Measurements from ENCODE around the gene CAMTA1.

The CAMTA1 gene

DNA sequence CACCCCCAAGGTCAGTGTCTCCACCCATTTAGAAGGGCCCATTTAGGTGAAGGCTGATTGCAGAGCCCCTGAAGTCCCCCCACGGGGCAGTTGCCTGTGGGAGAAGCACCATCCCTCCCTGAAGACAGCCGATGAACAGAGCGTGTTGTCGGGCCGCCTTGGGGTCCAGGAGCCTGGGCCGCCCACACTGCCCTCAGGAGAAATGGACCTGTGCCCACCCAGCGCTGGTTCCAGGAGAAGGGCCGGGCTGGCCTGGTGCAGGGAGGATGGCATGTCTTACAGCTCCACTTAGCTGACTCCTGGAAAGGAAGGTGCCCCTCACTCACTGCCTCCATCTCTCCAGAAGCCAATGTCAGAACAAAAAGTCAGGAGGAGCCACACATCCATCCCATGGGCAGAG, 733.2 kb downstream of the CAMTA1 start:
- DNase-seq (ENCODE audit: low read depth in 1 of 2, low spot score in 1 of 2), result no peak

DNA sequence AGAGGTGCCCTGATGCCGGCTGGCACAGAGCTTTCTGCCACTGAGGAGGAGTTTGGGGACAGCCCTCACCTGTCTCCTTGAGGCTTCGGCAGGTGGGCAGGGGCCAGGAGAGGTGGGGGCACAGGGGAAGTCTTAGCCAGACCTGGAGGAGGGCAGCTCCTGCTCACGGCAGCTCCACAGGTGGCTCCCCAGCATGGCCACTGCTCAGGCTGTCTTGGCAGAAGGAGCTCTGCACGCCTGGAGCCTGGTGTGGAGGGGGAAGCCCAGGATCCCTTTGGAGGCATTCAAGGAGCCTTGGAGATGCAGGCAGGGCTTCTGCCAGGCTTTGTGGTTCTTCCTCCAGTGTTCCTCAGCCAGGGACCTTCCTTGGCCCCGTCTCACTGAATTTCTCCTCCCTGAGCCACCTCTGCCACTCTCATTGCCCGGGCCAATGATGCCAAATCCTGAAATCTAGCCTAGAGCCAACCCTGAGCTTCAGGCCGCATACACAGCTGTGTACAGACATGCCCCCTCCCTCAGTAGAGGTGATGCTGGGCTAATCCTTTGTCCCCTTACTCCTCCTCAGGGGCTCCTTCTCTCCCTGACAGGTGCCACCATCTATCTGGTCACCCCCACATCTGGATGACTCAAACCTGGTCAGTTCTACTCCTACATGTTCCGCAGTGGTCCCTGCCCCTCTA, 734.1 kb downstream of the CAMTA1 start:
- DNase-seq (ENCODE audit: low read depth in 1 of 2, low spot score in 1 of 2), result no peak

DNA sequence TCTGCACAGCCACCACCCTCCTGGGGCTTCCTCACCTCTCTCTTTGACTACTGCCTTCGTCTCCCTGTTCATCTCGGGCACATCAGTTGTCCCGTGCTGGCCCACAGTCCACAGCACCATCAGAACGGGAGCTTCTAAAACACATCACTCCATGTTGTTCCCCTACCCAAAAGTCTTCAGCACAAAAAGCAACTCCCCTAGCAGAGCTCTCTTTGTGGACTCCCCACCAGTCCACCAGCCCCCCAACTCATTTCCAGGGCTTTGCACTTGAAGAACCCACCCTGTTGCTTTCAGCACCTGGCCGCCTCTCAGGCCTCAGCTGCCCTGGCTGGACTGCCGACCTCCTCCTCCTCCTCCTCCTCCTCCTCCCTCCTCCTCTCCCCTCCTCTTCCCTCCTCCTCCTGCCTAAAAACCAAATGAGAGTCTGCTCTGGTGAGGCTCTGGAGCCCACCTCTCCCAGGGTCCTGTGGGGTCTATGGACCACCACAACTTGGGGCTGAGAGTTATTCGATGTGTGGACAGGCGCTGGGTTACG, 734.7 kb downstream of the CAMTA1 start:
- DNase-seq (ENCODE audit: low read depth in 1 of 2, low spot score in 1 of 2), result no peak

DNA sequence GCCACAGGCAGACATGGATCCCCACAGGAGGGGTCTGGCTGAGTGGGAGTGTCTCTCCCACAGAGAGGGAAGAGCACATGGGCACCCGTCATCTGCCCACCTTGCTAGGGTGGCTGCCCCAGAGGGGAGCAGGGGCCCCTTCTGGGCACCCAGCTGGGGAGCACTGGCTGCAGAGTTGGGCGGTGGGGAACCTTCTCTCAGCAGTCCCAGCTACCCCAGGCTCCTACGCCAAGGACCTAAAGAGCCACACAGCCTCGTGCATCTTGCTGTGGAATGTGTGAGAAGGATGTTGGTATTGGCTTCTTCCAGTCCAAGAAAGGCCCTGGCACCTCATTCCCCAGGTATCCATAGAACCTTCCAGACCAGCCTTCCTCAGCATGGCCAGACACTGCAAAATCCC, 735.2 kb downstream of the CAMTA1 start:
- DNase-seq (ENCODE audit: low read depth in 1 of 2, low spot score in 1 of 2), result no peak

- no peak for DNase-seq (ENCODE audit: low read depth in 1 of 2, low spot score in 1 of 2)
Observed at GRCh38 chr1:7524341-7525337, 739.4 kb downstream of the CAMTA1 start.

DNA sequence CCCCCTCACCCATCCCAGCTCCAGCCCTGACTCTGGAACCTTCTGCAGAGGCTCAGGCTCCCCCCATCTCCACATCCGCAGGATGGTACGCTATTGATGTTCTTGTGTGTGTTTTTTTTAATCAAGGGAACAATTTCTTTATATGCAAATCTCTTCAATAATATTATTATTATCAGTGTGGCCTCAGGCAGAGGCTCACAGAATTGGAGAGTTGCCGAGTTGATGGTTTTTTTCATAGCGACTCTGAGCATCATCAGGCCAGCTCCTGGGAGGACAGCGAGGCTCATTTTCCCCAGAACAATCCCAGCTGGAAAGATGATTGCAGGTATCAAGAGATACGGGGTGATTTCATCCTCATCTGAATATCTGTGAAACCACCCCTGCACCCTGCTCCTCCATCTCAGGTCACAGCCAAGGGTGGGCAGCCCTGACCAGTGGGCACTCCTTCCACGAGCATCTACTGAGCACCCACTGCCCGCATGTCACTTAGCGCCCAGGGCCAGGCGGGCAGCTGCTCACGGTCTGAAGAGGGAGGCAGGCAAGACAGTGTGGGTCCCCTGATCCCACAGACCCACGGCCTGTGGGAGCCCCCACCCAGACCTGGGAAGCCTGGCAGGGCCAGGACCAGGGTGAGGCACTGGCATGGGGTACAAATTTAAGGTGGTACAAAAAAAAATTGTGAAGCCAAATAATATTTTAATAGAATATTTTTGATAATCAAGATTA, 740.2 kb downstream of the CAMTA1 start:
- DNase-seq (ENCODE audit: low read depth in 1 of 2, low spot score in 1 of 2), result no peak

DNA sequence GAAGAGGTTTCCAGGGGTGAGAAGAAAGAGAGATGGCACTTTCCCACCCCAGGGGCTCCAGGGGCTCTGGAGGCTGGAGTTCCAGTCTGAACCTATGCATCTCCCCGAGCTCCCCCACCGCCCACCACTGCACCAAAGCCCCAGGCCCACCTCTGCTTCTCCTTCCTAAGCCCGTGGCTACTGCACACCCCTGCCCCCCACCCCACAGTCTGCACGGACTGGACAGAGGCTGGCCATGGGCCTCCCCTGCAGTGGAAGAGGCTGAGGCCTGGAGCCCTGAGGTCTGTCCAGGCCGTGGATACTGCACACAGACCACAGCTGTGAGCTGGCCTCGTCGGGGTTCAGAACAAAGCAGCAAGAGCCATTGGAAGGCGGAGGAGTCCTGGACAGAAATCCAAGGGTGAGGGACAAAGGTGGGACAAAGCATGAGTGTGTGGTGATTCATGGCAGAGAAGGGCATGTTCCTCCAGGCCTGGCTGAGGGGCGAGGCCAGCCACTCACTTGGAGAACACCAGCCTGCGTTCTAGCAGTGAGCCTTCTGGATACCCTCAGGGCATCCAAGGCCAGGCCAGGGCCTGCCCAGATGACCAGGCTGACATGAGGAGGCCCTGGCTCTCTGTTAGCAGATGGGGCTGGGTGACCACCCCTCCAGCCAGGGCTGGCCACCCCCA, 741.1 kb downstream of the CAMTA1 start:
- DNase-seq (ENCODE audit: low read depth in 1 of 2, low spot score in 1 of 2), result no peak

DNA sequence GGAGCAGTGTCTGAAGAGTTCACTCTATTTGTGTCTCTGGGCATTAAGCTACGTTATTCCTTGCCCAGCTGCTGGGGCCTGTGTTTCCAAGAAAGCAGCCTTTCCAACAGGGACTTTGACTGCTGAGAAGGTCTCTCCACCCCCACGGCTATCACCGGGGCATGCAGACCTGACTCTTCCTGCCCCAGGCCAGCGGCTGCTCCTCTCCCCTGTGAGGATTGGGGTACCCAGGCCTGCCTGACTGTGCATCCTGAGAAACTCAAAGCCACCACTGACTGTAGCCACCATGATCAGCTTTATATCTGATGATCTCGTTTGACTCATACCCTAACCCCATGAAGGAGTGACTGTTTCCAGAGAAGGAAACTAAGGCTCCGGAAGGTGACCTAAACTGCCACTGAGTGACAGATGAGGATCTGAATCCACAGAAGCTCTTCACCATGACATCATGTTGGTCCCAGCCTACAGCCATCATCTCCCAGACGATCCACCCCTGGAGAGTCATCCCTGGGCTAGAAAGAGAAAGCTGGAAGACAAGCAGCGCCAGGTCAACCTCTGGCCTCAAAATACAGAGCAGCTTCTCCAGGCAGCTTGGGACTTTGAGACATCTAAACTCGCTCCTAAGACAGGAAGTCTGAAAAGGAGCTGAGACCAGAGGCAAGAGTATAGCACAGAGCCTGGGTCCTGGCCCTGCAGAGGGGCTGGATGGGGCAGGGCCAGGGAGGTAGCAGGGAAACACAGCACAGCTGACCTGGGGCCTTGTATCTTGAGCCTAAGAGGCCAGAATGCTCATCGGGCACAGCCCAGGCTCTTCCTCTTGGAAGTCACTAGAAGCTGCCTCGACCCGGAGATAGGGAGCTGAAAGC, 741.8 kb downstream of the CAMTA1 start:
- no peak for DNase-seq (ENCODE audit: low read depth in 1 of 2, low spot score in 1 of 2)

- no peak for DNase-seq (ENCODE audit: low read depth in 1 of 2, low spot score in 1 of 2)
Observed at GRCh38 chr1:7527733-7528045, 742.4 kb downstream of the CAMTA1 start.

GRCh38 chr1:7528386-7529198, 743.3 kb downstream of the CAMTA1 start:
- no peak for DNase-seq (ENCODE audit: low read depth in 1 of 2, low spot score in 1 of 2)

- DNase-seq (ENCODE audit: low read depth in 1 of 2, low spot score in 1 of 2), result no peak
Observed at GRCh38 chr1:7529917-7530316, 744.7 kb downstream of the CAMTA1 start.

- no peak for DNase-seq (ENCODE audit: low read depth in 1 of 2, low spot score in 1 of 2)
Observed at GRCh38 chr1:7531562-7532340, 746.5 kb downstream of the CAMTA1 start.

- DNase-seq (ENCODE audit: low read depth in 1 of 2, low spot score in 1 of 2), result no peak
Observed at GRCh38 chr1:7533006-7533405, 747.8 kb downstream of the CAMTA1 start.

DNA sequence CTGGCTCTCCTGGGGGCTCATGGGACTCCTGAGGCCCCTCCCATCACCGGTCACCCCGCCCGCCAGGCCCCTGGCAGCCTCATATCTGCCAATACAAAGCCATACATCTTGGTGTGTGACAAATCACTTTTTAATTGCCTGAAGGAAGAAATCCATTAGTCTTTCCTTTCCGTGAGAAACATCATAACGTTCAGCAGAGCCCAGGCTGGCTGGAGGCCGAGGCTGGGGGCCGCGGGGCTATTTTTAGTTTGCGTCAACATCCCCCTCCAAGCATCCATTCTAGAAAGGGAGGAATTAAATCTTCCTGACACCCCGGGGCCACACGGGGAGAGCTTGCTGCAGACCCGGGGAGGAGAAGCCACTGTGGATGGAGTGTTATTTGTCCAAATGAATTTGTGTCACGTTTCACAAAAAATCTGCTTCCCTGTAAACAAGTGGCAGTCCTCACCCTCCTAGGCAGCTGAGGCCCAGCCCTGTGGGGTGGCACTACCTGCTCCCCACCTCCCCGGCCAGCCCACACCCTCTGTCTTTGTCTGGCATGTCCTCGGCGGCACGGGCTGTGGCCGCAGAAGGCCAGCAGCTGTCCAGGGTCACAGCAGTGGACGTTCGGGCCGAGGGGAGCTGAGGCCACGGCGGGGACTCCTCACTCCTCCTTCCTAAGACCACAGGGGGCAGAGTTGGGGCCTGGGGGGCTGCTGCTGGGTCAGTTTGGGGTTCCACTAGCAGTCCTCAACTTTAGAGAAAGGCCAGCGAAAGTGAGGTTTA, 749.0 kb downstream of the CAMTA1 start:
- DNase-seq (ENCODE audit: low read depth in 1 of 2, low spot score in 1 of 2), result no peak

GRCh38 chr1:7535016-7535415, 749.8 kb downstream of the CAMTA1 start:
- no peak for DNase-seq (ENCODE audit: low read depth in 1 of 2, low spot score in 1 of 2)

DNA sequence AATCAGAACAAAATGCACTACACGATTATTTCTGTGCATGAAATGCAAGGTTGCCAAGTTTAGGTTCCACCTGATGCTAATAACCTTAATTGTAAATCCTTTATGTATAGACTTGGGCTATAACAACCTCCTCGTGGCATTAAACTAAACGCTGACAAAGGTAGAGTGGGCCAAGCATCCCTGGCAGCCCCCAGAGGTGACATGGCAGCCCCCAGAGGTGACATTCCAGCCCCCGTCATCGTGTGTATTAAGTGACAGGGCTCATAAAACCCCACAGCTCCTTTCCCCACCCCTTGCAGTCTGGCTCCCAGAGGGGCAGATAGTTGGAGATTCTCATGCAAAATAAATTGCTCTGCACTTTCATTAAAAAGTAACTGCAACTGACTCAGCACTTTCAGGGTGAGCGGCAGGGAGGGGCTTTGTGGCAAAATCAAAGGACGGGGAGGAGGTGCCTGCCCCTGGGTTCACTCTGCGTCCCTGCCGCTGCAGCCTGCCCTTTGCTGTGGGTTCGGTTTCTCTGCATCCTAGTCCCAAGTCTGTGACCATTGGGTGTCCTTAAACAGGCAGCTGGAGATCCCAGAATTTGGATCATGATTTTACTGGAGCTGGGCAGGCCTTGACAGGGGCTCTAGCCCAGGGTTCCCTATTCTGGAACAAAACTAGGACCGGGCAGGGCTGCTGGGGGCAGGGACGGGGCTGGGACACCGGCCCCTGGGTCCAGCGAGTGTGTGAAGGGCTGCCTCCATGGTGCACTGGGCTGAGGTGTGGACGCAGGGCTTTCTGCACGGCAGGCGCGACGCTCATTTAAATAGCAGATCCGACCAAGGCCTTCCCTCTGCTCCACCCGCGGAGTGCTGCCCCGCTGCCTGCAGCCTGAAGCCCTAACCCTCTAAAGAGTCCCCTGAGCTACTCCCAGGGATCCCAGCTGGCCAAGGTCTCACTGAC, 751.0 kb downstream of the CAMTA1 start:
- DNase-seq (ENCODE audit: low read depth in 1 of 2, low spot score in 1 of 2), result no peak

All from activated CD4-positive, alpha-beta T cell treated with anti-CD3 and anti-CD28 coated beads, Interleukin-2, amount 50 U/mL, for 24 hours (primary cell).